ENCODE measurements around the gene CLCN3. TPM values are rescaled to one million over a fixed set of nuclear protein-coding genes. Genes with fewer than 3 reads are reported as not detected.
"Not testable (repeated sequence)": the region's sequence is repeated elsewhere in the genome, so short reads cannot be mapped to it uniquely, and the experiment has no call there.

The CLCN3 gene
- total RNA-seq, 2 experiments from 2014 or later = 18.5 to 20.8 TPM

DNA sequence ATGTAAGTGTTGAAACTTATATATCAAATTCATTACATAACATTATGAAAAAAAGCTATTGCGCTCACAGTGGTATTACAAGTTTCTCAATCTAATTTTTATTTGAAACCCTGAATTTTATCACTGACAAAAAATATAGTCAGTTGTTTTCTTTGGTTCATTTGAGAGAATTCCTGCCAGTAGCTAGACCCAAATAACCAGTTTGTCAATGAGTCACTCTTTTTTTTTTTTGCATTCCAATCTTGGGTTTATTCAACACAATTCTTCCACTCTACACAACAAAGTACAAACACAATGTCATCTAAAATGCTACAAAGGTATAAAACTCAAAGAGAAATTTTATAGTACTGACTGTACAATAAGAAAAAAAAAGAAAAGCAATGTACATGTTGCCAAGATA, 124.2 kb downstream of the CLCN3 start:
- Mint-ChIP-seq H3K9me3 (no peaks in the 10 kb centered on the region), H3K4me1 (no peaks in the 10 kb centered on the region), H3K27ac (no peak overlapping the region), H3K4me3 (no peak overlapping the region), H3K36me3 (peaks cover 14% of the 10 kb centered on the region), H3K27me3 (no peaks in the 10 kb centered on the region)
- DNase-seq = no peak

DNA sequence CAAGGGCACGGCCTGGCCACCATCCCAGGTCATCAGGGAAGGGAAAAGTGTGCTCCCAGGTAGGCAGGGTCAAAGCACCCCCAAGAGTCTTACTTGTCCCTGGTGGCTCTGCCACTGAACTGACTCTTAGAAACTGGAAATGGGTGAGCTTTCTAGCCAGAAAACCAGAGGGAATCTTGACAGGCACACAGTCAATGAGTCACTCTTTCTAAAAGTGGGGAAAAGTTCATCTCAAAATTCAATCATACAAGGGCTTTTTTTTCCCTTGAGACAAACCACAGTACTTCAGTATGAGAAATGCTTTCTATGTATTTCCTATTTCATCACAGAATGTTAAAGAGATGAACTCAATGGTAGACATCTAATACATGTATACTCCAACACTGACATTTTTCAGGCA, 124.9 kb downstream of the CLCN3 start:
- Mint-ChIP-seq H3K36me3 (peaks cover 12% of the 10 kb centered on the region), H3K27ac (no peak overlapping the region), H3K4me1 (peaks cover 2% of the 10 kb centered on the region), H3K4me3 (no peak overlapping the region), H3K9me3 (no peaks in the 10 kb centered on the region), H3K27me3 (no peaks in the 10 kb centered on the region)
- no peak for DNase-seq

DNA sequence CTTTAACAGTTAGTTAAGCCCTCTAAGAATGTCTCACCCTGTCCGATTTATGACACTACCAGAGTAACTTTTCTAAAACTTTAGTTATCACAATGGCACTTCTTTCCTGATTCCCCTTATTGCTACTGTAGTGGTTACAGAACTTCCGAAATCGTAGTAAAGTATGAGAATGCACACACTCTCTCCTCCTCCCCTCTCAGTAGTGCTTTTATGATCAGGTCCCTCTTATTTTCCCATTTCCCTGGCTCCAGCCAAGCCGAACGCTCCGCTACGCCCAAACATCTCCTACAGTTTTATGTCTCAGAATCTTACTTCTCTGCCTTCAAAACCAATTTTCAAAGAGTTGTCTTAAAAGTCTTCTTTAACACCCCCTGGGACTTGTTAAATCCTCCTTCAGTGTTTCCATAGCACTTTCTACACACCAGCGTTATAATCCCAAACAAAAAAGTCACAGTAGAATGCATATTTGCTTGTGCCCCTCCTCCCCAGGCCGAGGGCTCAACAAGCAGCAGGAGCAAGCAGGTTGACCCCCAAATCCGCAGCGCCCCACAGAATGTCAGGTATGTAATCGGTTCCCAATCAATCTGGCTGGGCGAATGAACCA, 136.7 kb downstream of the CLCN3 start:
- Mint-ChIP-seq H3K9me3 (no peaks in the 10 kb centered on the region), H3K4me1 (peaks cover 15% of the 10 kb centered on the region), H3K36me3 (peaks cover 7% of the 10 kb centered on the region), H3K27ac (peak overlapping the region; percentile 85), H3K4me3 (peak overlapping the region; percentile 92), H3K27me3 (no peaks in the 10 kb centered on the region)
- DNase-seq = no peak

DNA sequence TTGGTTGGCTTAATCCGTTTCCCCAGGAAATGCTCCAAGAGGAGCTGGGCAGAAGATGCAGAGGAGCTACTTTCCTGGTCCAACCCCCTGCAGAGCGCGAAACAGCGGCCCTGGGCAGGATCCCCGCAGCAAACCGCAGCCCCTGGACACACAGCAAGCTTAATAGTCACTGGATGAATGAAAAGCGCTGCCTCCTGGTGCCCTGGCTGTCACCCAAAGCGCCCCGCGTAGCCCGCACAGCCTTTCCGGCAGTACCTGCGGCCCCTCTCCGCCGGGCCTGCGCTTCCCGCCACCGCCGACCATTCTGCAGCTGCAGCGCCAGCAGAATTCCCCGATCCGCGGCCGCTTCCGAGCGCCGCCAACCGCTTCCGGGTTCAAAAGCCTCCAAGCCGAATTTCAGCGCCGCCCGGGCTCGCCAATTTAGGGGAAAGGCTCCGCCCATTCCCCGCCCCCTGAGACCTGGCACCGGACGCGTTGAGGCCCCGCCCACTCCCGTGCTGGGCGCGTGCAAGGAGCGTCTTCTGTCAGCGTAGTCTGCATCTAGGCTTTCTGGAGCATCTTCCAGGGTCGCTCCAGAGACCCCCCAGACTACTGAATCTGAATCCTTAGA, 137.3 kb downstream of the CLCN3 start, which contains the start of gene HPF1:
Gene HPF1, minus strand, starts transcription at position 370 of the 610 bp plus-strand sequence. Its CDS starts 67 bp downstream, at position 303.
- H3K4me3 Mint-ChIP-seq = peak within 1 kb of the TSS; percentile 92
- H3K27ac Mint-ChIP-seq = peak within 1 kb of the TSS; percentile 85
- no peaks in the 10 kb centered on the region for H3K27me3 Mint-ChIP-seq
- peak; percentile 94 for DNase-seq
- H3K4me1 Mint-ChIP-seq = peaks cover 15% of the 10 kb centered on the region
- no peaks in the 10 kb centered on the region for H3K9me3 Mint-ChIP-seq
- peaks cover 5% of the 10 kb centered on the region for H3K36me3 Mint-ChIP-seq

DNA sequence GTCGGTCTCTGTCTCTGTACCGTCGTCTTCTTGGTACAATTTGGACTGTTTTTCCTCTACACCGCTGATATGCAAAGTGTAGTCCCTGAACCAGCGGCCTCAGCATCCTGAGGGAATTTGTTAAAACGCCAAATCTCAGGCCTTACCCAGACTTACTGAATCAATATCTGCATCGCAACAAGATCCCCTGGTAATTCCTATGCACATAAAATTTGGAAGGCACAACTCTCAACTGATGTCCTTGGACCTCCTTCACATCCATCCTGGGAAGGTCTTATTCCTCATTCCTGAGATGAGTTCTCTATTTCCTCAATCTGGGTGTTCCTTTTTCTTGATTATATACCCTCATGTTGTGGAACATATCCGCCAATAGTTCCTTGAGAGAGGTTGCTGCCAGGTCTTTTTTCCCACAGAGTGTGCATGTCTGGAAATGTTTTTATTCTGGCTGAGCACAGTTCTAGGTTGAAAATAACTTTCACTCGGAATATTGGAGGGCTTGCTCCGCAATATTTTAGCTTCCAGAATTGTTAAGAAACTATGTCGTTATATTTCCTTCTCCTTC, 138.1 kb downstream of the CLCN3 start:
- H3K9me3 Mint-ChIP-seq = no peaks in the 10 kb centered on the region
- H3K36me3 Mint-ChIP-seq = peaks cover 4% of the 10 kb centered on the region
- no peaks in the 10 kb centered on the region for H3K27me3 Mint-ChIP-seq
- peaks cover 15% of the 10 kb centered on the region for H3K4me1 Mint-ChIP-seq
- peak overlapping the region; percentile 92 for H3K4me3 Mint-ChIP-seq
- no peak overlapping the region for H3K27ac Mint-ChIP-seq
- no peak for DNase-seq

DNA sequence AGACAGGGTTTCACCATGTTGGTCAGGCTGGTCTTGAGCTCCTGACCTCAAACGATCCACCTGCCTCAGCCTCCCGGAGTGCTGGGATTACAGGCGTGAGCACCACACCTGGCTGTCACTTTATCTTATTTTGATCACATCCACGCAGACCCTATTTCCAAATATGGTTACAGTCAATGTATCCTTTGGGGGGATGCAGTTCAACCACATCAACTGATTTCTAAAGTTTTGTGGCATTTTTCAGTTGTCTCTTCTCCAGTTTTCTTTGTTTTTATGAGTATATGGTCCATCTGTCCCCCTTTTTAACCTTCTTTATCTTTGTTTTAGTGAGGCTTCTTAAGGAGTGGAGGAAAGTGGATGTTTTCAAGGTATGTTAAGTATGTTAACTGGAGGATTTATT, 141.5 kb downstream of the CLCN3 start:
- Mint-ChIP-seq H3K9me3 (no peaks in the 10 kb centered on the region), H3K27me3 (no peaks in the 10 kb centered on the region), H3K4me3 (no peak overlapping the region), H3K27ac (no peak overlapping the region), H3K4me1 (peaks cover 6% of the 10 kb centered on the region), H3K36me3 (no peaks in the 10 kb centered on the region)
- no peak for DNase-seq

- H3K27me3 Mint-ChIP-seq = no peaks in the 10 kb centered on the region
- no peak overlapping the region for H3K27ac Mint-ChIP-seq
- no peak overlapping the region for H3K4me3 Mint-ChIP-seq
- no peaks in the 10 kb centered on the region for H3K4me1 Mint-ChIP-seq
- peaks cover 1% of the 10 kb centered on the region for H3K9me3 Mint-ChIP-seq
- H3K36me3 Mint-ChIP-seq = no peaks in the 10 kb centered on the region
- no peak for DNase-seq
Observed at GRCh38 chr4:169765835-169766234, 145.5 kb downstream of the CLCN3 start.

DNA sequence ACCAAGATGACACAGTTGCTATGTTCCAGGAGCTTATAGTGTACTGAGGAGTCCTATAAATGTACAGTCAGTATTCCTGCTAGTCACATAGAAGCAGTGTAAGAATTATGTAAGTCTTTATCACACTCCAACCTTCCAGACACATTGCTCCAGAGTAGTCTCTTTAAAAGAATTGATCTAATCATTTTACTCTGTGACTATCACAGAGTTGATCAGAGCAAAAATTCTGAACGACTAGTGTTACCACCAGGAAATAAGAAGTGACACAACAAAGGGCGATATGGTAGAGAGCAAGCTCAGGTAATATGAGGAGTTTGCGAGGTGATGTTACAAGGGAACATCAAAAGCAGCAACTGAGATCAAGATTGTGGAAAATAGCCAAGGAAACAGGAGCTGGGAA, 146.4 kb downstream of the CLCN3 start:
- H3K9me3 Mint-ChIP-seq = peaks cover 1% of the 10 kb centered on the region
- H3K36me3 Mint-ChIP-seq = no peaks in the 10 kb centered on the region
- H3K27ac Mint-ChIP-seq = no peak overlapping the region
- no peak overlapping the region for H3K4me3 Mint-ChIP-seq
- no peaks in the 10 kb centered on the region for H3K4me1 Mint-ChIP-seq
- DNase-seq = no peak
- no peaks in the 10 kb centered on the region for H3K27me3 Mint-ChIP-seq

- H3K9me3 Mint-ChIP-seq = peaks cover 1% of the 10 kb centered on the region
- H3K36me3 Mint-ChIP-seq = no peaks in the 10 kb centered on the region
- no peak overlapping the region for H3K4me3 Mint-ChIP-seq
- H3K4me1 Mint-ChIP-seq = no peaks in the 10 kb centered on the region
- DNase-seq = no peak
- H3K27ac Mint-ChIP-seq = no peak overlapping the region
- no peaks in the 10 kb centered on the region for H3K27me3 Mint-ChIP-seq
Observed at GRCh38 chr4:169768385-169768784, 148.0 kb downstream of the CLCN3 start.

DNA sequence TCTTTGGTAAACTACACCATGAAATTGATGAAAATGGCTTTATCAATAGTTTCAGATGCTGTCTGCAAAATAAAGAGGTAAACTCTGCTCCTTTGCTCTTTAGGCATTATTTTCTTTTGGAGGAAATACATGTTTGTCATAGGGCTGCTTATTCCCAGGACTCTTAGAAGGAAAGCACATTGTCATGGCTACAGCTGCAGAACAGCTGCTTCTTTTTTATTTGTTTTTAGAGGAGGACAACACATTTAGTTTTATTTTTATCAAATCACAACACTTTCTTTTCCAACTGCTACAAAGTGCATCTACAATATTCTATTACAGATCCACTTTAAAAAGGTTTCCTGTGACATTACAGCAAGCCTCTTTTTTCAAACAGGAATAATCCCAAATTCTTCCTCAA, 150.0 kb downstream of the CLCN3 start:
- H3K4me3 Mint-ChIP-seq = no peak overlapping the region
- H3K36me3 Mint-ChIP-seq = no peaks in the 10 kb centered on the region
- no peak for DNase-seq
- H3K27me3 Mint-ChIP-seq = peaks cover 5% of the 10 kb centered on the region
- H3K9me3 Mint-ChIP-seq = peaks cover 1% of the 10 kb centered on the region
- no peak overlapping the region for H3K27ac Mint-ChIP-seq
- H3K4me1 Mint-ChIP-seq = peaks cover 2% of the 10 kb centered on the region

GRCh38 chr4:169771556-169772080, 151.2 kb downstream of the CLCN3 start:
- peaks cover 15% of the 10 kb centered on the region for H3K27me3 Mint-ChIP-seq

More at GRCh38 chr4:169771556-169772080, 151.2 kb downstream of the CLCN3 start:
- H3K9me3 Mint-ChIP-seq, H3K36me3 Mint-ChIP-seq, H3K4me3 Mint-ChIP-seq, DNase-seq, H3K4me1 Mint-ChIP-seq, H3K27ac Mint-ChIP-seq: not testable (repeated sequence)

Other genes with a start within 250 kb of the CLCN3 start
- gene NEK1, start 8.0 kb upstream of the CLCN3 start, total RNA-seq = 10 to 100 TPM; 12.1 to 13.1 TPM
- gene HPF1, start 137.4 kb downstream of the CLCN3 start, total RNA-seq = 10 to 100 TPM; 27.3 to 27.5 TPM